Measurements from ENCODE around the gene CDC42EP3. TPM values are rescaled to one million over a fixed set of nuclear protein-coding genes. Genes with fewer than 3 reads are reported as not detected.

Gene CDC42EP3
- total and polyA plus RNA-seq, 9 donors, result 17.0 to 36.6 (median 26.7) TPM

DNA sequence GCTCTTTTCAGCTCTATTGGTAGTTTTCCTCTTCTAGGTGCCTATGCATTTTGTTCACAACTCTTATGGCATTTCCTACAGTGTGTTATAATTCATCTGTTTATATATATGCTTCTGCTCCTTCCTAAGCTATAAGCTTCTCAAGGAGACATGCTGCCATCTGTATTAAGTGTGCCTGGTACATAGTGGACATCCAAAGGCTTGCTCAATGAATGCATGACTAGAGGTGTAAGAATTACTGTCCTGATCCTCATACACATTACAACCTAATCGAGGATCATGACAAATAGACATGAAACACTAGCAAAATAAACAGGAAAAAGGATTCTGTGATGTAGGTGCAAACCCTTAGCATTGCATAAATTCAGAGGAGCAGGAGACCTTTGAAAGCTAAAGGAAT is 50.2 kb downstream of the CDC42EP3 start:
- Histone ChIP-seq H3K4me3 (ENCODE audit: low read length) (no peak overlapping the region), H3K27me3 (ENCODE audit: control insufficient read depth, insufficient read depth, low read length) (no peaks in the 10 kb centered on the region), H3K4me1 (ENCODE audit: control insufficient read depth, insufficient read depth, low read length) (peaks cover 16% of the 10 kb centered on the region), H3K27ac (ENCODE audit: low read length) (no peak overlapping the region), H3K36me3 (ENCODE audit: control insufficient read depth, insufficient read depth, low read length) (no peaks in the 10 kb centered on the region), H3K9me3 (replicated peaks; ENCODE audit: control insufficient read depth, low read depth, low read length) (no peaks in the 10 kb centered on the region)
- WGBS (ENCODE audit: insufficient coverage), result no CpG with 5 or more reads among the region's 1 CpG
- no peak for DNase-seq

DNA sequence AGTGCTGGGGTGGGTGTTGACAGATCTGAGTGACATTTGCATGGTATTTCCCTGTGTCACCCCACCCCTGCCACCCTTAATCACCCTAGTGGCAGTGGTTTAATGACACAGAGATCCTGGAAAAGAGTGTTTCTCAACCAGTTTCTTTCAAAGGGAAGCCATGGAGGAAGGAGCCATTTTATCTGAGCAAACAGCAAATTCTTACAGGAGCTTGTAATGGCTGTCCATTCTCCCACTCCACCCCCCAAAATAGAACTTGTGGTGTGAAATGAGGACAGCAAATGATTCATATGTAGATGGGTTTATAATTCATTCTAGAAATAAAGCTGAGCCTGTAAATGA is 51.5 kb downstream of the CDC42EP3 start:
- H3K36me3 ChIP-seq (ENCODE audit: control insufficient read depth, insufficient read depth, low read length), result no peaks in the 10 kb centered on the region
- H3K4me1 ChIP-seq (ENCODE audit: control insufficient read depth, insufficient read depth, low read length), result peaks cover 9% of the 10 kb centered on the region
- no peak overlapping the region for H3K27ac ChIP-seq (ENCODE audit: low read length)
- no peak for DNase-seq
- H3K4me3 ChIP-seq (ENCODE audit: low read length), result no peak overlapping the region
- no peaks in the 10 kb centered on the region for H3K27me3 ChIP-seq (ENCODE audit: control insufficient read depth, insufficient read depth, low read length)
- no peaks in the 10 kb centered on the region for H3K9me3 ChIP-seq (replicated peaks; ENCODE audit: control insufficient read depth, low read depth, low read length)

DNA sequence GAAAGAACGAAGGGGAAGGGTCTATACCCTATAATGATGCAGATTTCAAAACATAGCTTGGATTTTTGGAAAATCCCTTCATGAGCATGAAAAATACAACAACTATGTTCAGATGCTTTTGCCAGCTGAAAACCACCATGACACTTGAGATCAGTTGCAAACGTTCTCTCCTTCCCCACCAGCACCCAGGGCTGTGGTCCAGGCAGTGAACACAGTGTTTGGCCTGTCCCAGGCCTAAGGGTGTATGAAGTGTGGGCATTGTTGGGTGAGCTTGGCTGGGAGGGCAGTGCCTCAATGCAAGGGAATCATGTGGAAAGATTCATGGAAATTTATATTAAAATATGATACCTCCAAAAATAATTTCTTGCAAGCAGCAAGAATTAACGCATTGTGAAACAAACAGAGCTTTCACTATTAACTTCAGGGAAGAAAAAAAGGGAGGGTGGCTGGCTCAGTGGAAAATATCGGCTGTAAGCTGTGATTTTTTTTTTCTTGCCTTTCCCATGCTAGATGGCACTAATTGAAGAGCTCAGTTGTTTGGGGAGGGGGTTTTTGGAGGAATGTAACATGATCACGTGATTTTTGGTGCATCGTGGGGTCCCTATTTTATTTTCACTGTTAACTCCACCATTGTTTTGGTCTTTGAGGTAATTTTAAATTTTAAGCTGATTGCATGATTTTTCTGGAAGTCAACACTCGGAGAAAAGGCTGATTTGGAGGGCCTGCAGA is 52.0 kb downstream of the CDC42EP3 start:
- no peaks in the 10 kb centered on the region for H3K36me3 ChIP-seq (ENCODE audit: control insufficient read depth, insufficient read depth, low read length)
- no peaks in the 10 kb centered on the region for H3K27me3 ChIP-seq (ENCODE audit: control insufficient read depth, insufficient read depth, low read length)
- H3K27ac ChIP-seq (ENCODE audit: low read length), result peak overlapping the region; percentile 31
- WGBS (ENCODE audit: insufficient coverage), result no CpG with 5 or more reads among the region's 7 CpGs
- peaks cover 10% of the 10 kb centered on the region for H3K4me1 ChIP-seq (ENCODE audit: control insufficient read depth, insufficient read depth, low read length)
- H3K4me3 ChIP-seq (ENCODE audit: low read length), result no peak overlapping the region
- H3K9me3 ChIP-seq (replicated peaks; ENCODE audit: control insufficient read depth, low read depth, low read length), result no peaks in the 10 kb centered on the region
- DNase-seq, result peak; percentile 65

DNA sequence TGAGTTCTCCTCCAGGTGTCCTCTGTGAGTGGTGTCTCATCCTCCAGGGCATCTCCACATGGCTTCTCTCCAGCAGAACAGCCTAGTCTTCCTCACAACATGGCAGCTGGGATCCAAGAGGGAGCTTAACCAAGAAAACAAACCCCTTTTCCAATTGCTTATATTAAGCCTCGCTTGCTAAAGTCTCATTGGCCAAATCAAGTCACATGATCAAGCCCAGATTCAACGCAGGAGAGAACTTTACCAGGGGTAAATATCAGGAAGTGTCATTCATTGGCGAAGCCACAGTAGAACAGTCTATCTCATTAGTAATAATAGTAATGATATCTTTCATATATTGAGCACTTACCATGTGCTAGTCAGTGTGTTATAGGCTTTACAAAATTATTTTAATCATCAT is 53.1 kb downstream of the CDC42EP3 start:
- WGBS (ENCODE audit: insufficient coverage), result no CpG with 5 or more reads among the region's 3 CpGs
- DNase-seq, result no peak
- H3K27ac ChIP-seq (ENCODE audit: low read length), result no peak overlapping the region

DNA sequence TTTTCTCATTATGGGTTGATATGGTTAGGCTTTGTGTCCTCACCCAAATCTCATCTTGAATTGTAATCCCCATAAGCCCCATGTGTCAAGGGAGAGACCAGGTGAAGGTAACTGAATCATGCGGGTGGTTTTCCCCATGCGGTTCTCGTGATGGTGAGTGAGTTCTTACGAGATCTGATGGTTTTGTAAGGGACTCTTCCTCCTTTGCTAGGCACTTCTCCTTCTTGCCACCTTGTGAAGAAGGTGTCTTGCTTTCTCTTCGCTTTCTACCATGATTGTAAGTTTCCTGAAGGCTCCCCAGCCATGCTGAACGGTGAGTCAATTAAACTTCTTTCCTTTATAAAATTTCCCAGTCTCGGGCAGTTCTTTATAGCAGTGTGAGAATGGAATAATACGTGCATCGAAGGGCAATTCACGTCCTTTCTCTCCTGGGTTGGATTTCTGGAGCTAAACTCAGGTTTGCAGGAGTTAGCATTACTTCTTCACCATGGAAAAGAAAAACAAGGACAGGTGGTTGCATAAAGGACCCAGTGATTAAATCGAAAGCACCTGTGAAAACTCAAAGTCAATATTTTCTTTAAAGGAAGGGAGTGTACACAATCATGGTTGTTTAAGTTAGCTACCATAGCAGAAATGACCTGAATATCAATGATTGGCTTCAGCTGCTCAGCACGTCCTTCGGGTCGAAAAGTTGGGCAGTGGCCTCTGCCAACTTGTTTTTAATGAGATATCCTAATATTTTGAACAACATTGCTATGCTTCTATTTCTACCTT is 54.1 kb downstream of the CDC42EP3 start:
- Histone ChIP-seq H3K9me3 (replicated peaks; ENCODE audit: control insufficient read depth, low read depth, low read length) (no peaks in the 10 kb centered on the region), H3K27ac (ENCODE audit: low read length) (no peak overlapping the region), H3K27me3 (ENCODE audit: control insufficient read depth, insufficient read depth, low read length) (no peaks in the 10 kb centered on the region), H3K4me3 (ENCODE audit: low read length) (no peak overlapping the region), H3K4me1 (ENCODE audit: control insufficient read depth, insufficient read depth, low read length) (peaks cover 11% of the 10 kb centered on the region), H3K36me3 (ENCODE audit: control insufficient read depth, insufficient read depth, low read length) (no peaks in the 10 kb centered on the region)
- DNase-seq, result no peak
- WGBS (ENCODE audit: insufficient coverage), result 71% methylated on average over 3 of the region's 14 CpGs

More for the DNA sequence above, 53.1 kb downstream of the CDC42EP3 start:
- Histone ChIP-seq H3K27me3 (ENCODE audit: control insufficient read depth, insufficient read depth, low read length) (no peaks in the 10 kb centered on the region), H3K4me3 (ENCODE audit: low read length) (no peak overlapping the region), H3K9me3 (replicated peaks; ENCODE audit: control insufficient read depth, low read depth, low read length) (no peaks in the 10 kb centered on the region), H3K36me3 (ENCODE audit: control insufficient read depth, insufficient read depth, low read length) (no peaks in the 10 kb centered on the region), H3K4me1 (ENCODE audit: control insufficient read depth, insufficient read depth, low read length) (peaks cover 11% of the 10 kb centered on the region)

DNA sequence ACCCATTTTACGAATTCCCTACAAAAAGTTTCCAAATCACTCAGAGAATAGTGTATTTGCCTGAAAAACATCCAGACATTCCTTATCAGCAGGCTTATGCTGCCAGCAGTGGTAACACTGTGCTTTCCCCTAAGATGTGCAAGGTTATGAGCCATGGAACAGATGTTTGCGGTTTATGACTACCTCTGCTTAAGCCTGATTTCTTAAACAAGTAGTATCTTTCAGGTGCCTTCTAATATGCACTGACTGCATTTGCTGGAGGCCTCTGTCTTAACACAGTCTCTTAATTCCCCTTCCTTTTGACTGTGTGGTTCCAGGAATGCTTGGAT is 54.8 kb downstream of the CDC42EP3 start:
- Histone ChIP-seq H3K9me3 (replicated peaks; ENCODE audit: control insufficient read depth, low read depth, low read length) (no peaks in the 10 kb centered on the region), H3K27ac (ENCODE audit: low read length) (no peak overlapping the region), H3K4me1 (ENCODE audit: control insufficient read depth, insufficient read depth, low read length) (peaks cover 12% of the 10 kb centered on the region), H3K36me3 (ENCODE audit: control insufficient read depth, insufficient read depth, low read length) (no peaks in the 10 kb centered on the region), H3K4me3 (ENCODE audit: low read length) (no peak overlapping the region), H3K27me3 (ENCODE audit: control insufficient read depth, insufficient read depth, low read length) (no peaks in the 10 kb centered on the region)
- WGBS (ENCODE audit: insufficient coverage), result 83% methylated on average over 2 of the region's 2 CpGs
- DNase-seq, result no peak

DNA sequence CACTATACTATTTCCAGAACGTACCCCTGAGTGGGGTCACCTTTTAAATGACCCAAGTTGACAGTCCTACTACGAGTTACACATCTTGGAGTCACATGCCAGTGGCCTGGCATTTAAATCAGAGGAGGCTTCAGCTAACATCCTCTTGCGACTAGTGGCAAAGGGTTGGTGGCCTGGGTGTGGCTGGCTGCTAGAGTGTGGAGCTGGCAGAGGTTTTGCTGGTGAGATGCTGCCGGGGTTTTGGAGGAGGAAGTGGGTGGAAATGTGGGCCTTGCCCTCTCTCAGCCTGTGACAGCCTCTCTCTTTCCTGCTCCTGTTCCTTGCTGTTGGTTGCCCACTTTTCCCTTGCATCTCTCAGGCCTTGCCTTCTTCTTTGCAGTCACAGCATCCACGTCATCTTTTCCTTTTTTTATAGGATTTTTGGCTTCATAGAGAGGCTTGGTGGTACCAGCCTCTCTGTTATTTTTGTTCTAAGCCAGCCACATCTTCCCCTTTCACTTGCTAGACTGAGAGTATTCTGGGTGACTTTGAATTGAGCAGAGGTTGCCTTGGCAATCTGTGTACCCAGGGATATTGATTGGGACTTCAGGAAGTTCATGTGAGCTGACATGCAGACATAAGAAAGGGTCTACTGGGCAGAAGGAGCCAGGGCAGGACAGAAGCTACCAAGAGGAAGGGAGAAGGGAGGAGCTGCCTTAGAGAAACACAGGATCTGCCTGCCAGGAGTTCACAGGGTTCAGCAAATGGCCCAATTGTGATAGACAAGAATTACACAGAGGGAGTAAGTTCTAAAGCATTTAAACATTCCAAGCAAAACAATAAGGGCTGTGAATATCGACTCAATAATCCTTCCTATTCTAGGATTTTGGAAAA is 55.4 kb downstream of the CDC42EP3 start:
- WGBS (ENCODE audit: insufficient coverage), result 45% methylated on average over 4 of the region's 6 CpGs
- Histone ChIP-seq H3K9me3 (replicated peaks; ENCODE audit: control insufficient read depth, low read depth, low read length) (no peaks in the 10 kb centered on the region), H3K4me1 (ENCODE audit: control insufficient read depth, insufficient read depth, low read length) (peaks cover 17% of the 10 kb centered on the region), H3K4me3 (ENCODE audit: low read length) (no peak overlapping the region), H3K27me3 (ENCODE audit: control insufficient read depth, insufficient read depth, low read length) (no peaks in the 10 kb centered on the region), H3K36me3 (ENCODE audit: control insufficient read depth, insufficient read depth, low read length) (no peaks in the 10 kb centered on the region), H3K27ac (ENCODE audit: low read length) (no peak overlapping the region)
- no peak for DNase-seq

DNA sequence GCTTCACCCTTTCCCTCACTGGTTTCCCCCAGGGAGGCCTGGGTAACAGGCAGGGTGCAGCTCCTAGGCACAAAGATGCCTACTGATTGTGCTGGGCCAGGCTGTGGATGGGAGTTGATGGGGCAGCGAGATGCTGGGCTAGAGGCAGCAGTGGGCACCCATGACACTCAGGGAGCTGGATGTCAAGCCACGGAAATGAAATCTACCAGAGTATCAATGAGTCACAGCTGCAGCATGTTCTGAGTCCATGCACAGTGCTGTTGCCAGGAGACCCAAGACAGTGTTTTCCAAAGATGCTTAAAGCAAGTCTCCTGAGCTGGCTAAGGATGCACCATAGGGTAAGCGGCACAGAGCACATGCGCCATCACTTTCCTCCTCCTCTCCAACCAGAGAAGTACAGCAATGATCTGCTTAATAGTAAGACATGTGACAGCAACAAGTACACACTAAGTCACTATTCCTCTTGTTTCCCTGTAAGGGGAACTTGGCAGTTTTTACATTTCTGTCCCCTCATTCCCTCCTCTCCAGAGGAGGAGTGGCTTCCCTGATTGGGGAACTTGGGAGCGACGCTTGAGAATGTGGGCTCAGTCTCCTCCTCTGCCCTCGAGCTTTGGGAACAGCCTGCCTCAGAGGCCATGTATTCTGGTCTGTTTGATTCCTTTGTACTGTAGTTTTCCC is 57.2 kb downstream of the CDC42EP3 start:
- DNase-seq, result no peak
- H3K36me3 ChIP-seq (ENCODE audit: control insufficient read depth, insufficient read depth, low read length), result no peaks in the 10 kb centered on the region

DNA sequence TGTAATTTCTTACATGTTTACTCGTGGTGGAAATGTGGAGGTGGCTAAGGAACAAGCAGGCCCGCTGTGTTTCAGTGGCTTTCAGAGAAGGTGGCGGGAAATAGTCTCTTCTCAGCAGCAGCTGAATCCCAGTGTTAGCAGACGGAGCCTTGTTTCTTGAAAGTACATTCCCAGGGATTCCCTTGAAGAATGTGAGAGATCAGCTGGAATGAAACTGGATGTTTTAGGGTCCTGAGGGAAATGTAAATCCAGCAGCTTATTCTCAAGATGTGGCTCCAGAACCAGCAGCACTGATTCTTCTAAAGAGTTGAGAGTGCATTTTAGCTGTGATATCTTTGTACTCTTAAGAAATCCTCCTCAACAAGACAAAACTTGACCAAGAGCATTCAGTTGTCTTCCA is 59.1 kb downstream of the CDC42EP3 start:
- H3K4me1 ChIP-seq (ENCODE audit: control insufficient read depth, insufficient read depth, low read length), result peaks cover 9% of the 10 kb centered on the region
- no peaks in the 10 kb centered on the region for H3K9me3 ChIP-seq (replicated peaks; ENCODE audit: control insufficient read depth, low read depth, low read length)
- H3K27ac ChIP-seq (ENCODE audit: low read length), result no peak overlapping the region
- WGBS (ENCODE audit: insufficient coverage), result 39% methylated on average over 4 of the region's 4 CpGs
- peak; percentile 64 for DNase-seq
- H3K27me3 ChIP-seq (ENCODE audit: control insufficient read depth, insufficient read depth, low read length), result no peaks in the 10 kb centered on the region
- no peaks in the 10 kb centered on the region for H3K36me3 ChIP-seq (ENCODE audit: control insufficient read depth, insufficient read depth, low read length)
- no peak overlapping the region for H3K4me3 ChIP-seq (ENCODE audit: low read length)

More for the DNA sequence above, 57.2 kb downstream of the CDC42EP3 start:
- no peak overlapping the region for H3K4me3 ChIP-seq (ENCODE audit: low read length)
- 69% methylated on average over 2 of the region's 7 CpGs for WGBS (ENCODE audit: insufficient coverage)
- no peak overlapping the region for H3K27ac ChIP-seq (ENCODE audit: low read length)
- H3K27me3 ChIP-seq (ENCODE audit: control insufficient read depth, insufficient read depth, low read length), result no peaks in the 10 kb centered on the region
- peaks cover 10% of the 10 kb centered on the region for H3K4me1 ChIP-seq (ENCODE audit: control insufficient read depth, insufficient read depth, low read length)
- H3K9me3 ChIP-seq (replicated peaks; ENCODE audit: control insufficient read depth, low read depth, low read length), result no peaks in the 10 kb centered on the region
